TTC549 (cell line): ENCODE data around the gene R3HDM2.
"Not testable (repeated sequence)": the region's sequence is repeated elsewhere in the genome, so short reads cannot be mapped to it uniquely, and the experiment has no call there.

Source experiments
- FAIRE-seq: peaks from 2 replicates; lab custom pipeline; 2012; peaks lifted over from hg19 to GRCh38; lab: Jason Lieb, UNC

The R3HDM2 gene

DNA sequence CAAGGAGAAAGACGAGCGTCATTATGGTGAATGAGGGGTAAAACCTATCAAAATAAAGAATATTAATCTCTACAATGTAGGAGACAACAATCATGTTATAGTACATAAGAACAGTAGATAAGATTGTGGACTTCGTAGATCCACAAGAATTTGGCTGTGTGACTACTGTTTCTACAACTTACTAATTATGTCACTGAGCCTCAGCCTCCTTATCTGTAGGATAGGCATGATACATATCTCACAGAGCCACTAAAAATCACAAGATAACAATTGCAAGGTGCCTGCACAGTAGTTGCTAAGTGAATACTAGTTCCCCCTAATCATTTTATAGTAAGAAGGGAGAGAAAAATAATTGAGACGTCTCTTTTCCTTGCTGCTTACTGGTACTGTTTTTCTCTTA, 101.6 kb downstream of the R3HDM2 start:
- FAIRE-seq, result no peak

DNA sequence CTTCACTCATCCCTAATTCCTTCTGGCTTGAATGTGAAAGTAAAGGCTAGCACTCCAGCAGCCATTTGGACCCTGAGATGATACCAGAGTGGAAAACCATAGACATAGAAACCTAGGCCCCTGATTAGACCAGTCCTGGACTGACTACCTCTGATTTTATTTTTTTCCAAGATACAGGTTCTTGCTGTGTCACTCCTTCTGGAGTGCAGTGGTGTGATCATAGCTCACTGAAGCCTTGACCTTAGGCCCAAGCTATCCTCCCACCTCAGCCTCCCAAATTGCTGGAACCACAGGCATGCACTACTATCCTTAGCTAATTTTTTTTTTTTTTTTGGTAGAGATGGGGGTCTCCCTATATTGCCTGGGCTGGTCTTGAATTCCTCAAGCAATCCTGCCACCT, 105.4 kb downstream of the R3HDM2 start:
- no peak for FAIRE-seq

DNA sequence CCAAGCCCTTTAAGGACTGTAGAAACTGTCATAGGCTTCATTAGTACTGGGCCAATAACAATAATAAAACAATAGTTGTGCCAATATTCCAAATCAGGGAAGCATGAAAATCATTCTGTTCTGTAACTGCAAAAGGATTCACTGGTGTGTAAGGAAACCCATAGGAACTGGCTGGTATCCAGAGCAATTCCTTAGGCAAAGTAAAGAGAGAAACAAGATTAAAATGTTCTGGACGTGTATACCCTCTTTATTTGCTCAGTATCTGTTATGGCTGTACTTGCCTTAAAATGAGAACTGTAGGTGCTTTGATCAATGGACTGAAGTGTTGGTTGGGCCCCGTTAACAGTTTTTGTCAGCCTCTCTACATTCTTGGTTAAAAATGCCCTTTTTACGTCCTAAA, 107.4 kb downstream of the R3HDM2 start:
- FAIRE-seq, result no peak

DNA sequence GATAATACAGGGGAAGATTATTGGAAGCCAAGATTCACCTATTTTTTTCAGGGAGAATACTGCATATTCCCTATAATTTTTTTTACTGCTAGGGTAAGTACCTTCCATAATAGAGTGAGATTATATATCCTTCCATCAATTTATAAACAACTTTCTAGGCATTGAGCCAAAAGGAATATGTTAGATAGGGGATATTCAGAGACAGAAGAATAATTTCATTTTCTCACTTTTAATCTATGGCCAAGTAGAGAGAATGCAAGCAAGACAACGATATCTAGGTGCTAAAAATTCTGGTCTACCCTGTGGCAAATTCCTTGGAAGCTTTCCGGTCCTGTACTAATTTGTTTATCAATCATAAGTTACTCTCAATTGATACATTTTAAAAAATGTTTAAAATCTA, 110.2 kb downstream of the R3HDM2 start:
- FAIRE-seq, result no peak

DNA sequence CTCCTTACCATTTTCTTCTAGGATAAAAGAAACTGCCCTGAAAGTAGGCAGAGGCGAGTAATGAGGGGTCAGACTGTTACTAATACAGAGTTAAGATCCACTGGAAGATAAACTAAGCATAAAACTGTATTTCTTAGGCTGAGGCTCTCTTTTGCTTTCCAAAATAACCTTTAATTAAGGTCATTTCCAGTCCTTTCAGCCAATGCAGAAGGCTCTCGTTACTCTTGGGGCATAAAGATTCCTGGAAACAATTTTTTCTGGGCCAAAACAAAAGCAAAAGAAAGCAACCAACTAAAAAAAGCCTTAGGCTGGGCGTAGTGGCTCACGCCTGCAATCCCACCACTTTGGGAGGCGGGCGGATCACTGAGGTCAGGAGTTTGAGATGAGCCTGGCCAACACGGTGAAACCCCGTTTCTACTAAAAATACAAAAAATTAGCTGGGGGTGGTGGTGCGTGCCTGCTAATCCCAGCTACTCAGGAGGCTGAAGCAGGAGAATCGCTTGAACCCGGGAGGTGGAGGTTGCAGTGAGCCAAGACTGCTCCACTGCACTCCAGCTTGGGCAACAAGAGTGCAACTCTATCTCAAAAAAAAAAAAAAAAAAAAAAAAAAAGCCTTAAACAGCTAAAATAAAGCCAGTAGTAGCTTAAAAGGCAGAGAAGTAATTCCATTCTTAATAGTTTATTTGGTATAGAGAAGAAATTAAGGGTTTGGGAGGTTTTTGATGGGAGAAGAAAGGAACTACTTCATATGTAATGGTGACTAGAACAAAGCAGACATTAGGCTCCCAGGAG, 111.0 kb downstream of the R3HDM2 start:
- FAIRE-seq, result no peak

DNA sequence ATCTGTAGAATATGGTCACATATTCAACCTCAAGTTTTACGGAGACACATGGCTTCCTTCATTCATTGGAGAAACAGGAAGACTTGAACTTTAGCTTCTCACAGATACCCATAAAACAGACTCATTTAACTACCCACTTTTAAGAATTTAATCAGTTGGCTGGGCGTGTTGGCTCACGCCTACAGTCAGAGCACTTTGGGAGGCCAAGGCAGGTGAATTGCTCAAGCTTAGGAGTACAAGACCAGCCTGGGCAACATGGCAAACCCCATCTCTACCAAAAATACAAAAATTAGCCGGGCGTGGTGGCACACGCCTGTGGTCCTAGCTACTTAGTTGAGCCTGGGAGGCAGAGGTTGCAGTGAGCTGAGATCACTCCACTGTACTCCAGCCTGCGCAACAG, 115.2 kb downstream of the R3HDM2 start:
- no peak for FAIRE-seq

DNA sequence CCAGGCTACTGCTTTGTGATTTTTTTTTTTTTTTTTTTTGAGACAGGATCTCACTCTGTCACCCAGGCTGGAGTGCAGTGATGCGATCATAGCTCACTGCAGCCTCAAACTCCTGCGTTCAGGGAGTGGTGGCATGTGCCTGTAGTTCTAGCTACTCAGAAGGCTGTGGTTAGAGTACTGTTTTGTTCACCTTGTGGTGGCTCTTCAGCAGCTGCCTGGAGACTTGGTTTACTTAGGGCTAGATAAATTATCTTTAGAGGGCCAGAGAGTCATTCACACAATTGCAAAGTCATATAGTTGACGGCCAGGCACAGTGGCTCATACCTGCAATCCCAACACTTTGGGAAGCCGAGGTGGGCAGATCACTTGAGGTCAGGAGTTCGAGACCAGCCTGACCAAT, 118.6 kb downstream of the R3HDM2 start:
- FAIRE-seq, result not testable (repeated sequence)

DNA sequence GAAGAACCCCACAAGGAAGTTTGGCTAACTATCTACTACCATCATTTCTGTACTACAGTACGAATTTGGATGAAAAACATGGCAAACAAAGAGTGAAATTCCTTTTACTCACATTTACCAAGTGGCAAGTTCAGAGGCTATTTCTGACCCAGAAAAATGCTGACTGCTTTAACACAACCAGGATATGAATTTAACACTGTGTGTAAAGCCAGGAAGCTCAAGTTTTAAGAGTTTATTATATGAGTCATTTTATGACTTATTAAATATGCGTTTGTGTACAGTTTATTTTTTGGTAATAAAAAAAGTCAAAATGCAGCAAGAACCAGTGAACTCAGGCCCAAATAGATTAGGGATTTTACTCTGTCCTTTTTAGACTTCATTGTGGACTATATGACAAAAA, 121.4 kb downstream of the R3HDM2 start:
- FAIRE-seq, result no peak

DNA sequence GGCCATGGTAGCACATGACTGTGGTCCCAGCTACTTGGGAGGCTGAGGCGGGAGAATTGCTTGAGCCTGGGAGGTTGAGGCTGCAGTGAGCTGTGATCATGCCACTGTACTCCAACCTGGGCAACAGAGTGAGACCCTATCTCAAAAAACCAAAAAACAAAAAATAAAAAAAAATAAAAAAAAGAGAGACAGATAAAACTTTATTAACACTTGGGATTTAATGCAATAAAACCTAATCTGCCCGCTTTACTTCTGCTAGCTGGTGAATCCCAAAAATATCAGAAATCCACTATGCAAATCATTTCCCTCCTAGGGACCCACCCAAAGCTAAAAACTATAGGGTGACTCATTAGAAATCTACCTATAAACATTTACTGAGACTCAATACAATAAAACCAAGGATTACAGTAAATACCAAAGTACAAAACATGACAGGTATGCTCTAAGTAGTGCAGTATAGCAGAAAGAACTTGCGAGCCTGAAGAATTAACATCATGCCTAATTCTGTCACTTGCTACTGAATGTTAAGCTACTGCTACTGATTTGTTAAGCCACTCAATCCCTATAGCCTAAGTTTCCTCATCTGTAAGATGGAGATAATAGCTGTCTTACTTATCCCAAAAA, 129.8 kb downstream of the R3HDM2 start:
- FAIRE-seq, result no peak

DNA sequence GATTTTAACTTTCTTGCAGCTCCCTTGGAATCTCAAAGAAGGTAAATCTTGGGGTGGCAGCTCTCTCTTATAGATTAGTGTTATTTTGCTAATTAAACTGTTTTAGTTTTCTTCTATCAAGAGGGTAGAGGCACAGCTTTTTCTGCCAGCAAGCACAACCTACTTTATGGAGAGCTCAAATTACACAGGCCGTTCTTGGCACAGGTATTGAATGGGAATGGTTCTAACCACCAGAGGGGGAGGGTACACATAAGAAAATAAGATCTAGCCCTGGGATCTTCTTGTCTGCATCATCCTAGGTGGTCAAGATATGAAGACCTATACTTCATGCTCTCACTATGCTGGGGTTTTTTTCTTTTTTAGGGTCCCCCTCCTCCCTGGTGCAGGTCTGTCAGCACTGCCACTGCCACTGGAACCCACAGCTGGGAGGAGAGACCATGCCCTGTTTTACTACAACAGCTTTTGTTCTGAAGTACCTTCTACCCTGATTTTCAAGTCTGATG, 131.3 kb downstream of the R3HDM2 start:
- no peak for FAIRE-seq

DNA sequence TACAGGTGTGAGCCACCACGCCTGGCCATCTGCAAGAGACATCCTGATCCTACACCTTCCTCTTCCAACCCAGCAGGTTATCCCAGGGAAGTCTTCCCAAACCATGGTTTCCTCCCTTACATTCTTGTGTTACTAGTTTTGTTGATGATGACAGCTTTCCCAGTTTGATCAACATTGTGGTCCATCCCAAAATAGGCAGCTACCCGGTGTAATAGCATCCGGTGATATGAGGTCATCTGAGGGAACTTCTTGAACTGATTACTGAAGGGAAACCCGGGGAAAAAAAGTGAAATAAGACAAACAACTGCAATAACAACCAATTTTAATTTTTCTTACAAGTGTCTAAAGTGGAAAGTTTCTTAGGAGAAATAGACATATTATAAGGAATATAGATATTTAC, 134.6 kb downstream of the R3HDM2 start:
- no peak for FAIRE-seq

DNA sequence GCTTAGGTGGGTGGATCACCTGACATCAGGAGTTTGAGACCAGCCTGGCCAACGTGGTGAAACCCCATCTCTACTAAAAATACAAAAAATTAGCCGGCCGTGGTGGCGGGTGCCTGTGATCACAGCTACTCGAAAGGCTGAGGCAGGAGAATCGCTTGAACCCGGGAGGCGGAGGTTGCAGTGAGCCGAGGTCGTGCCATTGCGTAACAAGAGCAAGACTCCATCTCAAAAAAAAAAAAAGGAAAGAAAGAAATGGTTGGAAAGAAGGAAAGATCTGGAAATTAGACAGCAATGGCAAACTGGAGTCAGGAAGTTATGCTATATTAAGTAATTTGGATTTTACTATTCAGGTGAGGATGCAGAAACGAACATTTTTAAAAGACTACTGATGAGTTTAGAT, 148.8 kb downstream of the R3HDM2 start:
- not testable (repeated sequence) for FAIRE-seq

DNA sequence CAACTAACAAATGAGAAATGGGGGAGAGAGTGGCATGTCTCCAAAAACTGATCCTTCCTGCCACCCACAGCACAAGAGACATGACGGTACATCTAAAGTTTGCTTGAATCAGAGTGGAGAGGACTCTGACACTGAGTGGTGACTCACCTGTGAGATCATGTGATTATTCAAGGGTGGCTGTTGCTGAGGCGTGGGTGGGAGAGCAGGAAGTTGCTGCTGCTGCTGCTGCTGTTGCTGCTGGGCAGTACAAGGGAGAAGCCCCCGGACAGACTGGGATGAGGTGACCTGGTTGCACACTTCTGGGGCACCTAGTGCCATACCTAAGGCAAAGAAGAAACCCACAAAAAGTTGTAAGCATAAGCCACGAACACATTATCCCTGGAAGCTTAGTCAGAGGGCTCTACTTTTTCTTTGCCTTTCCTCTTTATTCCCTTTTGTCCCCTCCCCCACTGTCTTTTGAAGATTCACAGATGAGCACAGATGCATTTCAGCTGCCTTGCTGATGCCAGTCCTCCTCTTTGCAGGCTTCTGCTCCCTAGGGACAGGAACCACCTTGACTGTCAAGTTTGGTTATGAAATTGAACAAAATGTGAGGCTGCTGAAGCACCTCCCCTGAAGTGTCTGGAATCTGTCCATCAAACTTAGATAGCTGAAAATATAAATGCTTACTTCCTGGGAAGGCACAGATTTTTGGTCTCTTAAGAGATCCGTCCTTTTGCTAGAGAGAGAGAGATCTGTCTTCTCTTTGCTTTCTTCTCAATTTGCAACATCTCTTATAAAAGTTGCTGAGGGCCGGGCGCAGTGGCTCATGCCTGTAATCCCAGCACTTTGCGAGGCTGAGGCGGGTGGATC, 150.4 kb downstream of the R3HDM2 start:
- no peak for FAIRE-seq

DNA sequence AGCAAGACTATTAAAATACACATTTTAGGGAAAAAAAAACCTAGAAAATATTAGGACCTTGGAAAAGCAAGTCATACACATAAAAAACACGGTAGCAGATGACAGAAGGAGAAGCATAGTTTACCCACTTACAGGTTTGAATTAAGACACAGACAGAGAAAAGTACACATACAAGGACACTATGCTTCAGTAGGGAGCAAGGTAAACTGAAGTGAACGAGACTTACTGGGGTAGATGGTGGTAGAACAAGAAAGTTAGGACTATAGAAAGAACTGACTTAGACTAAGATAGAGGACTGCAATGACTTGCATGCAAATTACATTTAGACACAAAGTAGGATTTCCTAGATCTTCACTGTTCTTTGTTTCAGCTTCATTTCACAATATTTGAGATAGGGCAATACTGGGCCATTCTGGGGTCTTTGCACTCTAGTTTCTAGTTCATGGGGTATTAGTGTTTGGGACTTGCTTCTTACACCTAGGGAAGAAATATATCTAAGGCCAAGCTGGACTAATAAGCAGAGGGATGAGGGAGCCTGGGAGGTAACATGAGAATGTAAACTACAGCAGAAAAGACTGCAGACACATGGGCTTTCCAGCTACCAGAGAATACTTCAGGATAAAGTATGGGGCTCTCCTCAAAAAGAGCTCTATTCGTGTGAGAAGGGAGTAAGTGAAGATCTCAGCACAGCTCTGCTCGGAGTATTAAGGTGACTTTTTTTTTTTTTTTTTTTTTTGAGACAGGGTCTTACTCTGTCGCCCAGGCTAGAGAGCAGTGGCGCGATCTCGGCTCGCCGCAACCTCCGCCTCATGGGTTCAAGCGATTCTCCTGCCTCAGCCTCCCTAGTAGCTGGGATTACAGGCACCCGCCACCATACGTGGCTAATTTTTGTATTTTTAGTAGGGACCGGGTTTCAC, 152.1 kb downstream of the R3HDM2 start:
- no peak for FAIRE-seq

DNA sequence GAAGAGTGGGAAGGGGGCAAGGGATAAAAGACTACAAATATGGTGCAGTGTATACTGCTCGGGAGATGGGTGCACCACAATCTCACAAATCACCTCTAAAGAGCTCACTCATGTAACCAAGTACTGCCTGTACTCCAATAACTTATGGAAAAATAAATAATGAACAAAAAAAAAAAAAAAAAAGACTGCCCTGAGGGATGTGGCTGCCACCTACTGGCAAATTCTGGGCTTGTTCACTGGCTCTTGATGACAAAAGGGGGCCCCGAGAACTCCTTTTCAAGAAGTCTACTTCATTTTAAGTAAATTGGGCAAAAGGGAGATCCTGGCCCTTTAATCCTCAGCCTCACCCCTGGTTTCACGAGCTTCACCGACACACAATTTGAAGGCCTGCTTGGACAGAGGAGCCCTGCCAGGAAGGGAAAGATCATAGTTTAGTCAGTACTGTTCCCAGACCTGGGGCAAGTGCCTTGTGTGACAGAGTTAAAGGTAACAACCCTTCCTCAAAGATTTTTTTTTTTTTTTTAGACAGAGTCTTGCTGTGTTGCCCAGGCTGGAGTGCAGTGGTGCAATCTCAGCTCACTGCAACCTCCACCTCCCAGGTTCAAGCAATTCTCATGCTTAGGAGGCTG, 153.8 kb downstream of the R3HDM2 start:
- FAIRE-seq, result no peak

DNA sequence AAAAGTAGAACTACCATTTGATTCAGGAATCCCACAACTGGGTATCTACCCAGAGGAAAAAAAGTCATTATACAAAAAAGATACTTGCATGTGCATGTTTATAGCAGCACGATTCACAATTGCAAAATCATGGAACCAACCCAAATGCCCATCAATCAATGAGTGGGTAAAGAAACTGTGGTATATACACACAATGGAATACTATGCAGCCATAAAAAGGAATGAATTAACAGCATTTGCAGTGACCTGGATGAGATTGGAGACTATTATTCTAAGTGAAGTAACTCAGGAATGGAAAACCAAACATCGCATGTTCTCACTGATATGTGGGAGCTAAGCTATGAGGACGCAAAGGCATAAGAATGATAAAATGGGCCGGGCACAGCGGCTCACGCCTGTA, 154.6 kb downstream of the R3HDM2 start:
- not testable (repeated sequence) for FAIRE-seq

DNA sequence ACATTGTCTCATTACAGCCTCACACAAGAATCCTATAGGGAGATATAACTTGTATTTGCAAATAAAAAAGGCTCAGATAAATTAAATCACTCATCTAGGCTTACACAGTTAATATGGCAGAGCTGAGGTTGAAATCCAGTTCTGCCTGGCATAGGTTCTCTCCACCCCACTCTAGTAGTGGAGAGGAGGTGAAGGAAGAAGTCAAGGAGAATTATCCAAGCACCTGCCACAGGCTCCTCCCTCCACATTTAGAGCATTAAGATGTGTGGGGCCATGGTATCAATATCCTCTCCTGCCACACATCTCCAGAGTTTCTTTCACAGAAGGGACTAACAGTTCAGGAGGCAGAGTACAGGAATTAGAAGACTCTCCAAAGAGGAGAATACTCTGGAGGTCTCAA, 157.3 kb downstream of the R3HDM2 start:
- FAIRE-seq, result no peak

DNA sequence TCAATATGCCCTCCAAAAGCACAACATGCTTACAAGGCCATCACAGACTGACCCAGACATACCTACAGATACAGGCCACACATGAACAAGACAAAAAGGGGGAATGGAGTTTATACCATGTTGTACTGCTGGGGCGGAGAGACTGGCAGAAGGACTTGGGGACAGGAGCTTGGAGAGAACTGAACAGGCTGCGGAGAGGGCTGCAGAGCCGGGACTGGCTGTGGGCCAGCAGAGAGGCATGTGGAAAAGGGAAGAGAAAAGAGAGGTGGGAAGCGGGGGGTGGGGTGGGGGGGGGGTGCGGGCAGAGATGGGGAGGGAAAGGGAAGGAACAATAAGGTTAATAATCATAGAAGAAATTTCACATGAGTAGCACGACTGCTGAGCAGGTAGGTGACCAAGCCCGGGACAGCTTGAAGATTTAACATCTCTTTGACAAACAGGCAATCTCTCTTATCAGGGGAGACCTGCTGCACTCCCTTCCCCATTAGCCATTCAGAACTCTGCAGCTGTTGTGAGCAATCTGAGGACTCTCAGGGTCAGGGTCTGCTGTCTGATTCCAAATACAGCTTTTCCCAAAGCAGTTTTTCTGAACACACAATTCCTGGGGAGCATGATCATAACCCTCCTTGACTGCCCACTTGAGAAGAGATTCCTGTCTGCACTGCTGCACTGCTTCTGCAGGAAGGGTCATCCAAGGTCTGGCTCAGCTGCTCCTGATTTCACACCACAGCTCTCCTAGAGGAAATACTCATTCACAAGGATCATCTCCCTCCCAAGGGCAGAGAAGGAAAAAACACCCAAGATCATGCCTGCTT, 158.3 kb downstream of the R3HDM2 start:
- no peak for FAIRE-seq

DNA sequence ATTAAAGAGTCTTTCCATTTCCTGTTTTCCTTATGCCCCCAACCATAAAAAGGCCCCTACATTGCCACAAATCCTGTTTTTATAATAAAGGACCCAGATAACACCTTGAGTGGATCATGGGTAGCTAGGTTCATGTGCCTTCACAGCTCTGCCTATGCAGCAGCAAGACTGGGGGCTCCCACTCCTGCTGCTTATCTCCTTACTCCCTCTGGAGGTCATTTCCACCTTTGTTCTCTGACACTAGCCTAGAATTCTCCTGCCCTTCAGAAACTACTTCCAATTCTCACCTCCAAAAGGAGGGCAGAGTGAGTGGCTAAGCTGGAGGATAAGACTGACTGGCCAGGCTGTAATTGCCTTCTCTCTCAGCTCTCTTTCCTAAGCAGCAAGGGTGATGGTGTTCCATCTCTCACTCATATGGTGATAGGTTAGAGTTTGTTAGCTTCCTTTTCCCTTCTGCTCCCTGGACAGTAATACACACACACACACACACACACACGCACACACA, 159.8 kb downstream of the R3HDM2 start:
- FAIRE-seq, result no peak

DNA sequence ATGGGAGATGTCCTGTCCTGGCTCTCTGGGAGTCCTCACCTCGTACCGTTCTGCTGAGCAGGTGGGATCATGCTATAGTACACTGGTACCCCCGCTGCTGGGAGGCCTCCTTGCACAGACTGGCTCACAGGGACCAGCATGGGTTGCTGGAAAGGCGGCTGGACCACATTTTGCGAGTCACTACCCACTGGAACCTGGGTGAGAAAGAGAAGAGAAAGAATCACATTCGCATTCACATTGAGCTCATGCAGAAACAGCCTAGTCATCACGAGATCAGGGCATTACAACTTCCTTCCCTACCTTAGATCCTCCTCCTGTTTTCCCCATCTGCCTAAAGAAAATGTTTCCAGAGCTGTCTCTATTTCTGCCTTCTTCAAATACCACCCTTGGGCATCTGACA, 162.6 kb downstream of the R3HDM2 start:
- no peak for FAIRE-seq
